Measurements from ENCODE around the gene TIMM10. TPM values are rescaled to one million over a fixed set of nuclear protein-coding genes. Genes with fewer than 3 reads are reported as not detected.

TIMM10 gene
- total RNA-seq, 5 donors from 2014 or later (not counting 1 experiment from before 2014, with no cell fraction given), result 20.7 to 33.2 (median 26.2) TPM

DNA sequence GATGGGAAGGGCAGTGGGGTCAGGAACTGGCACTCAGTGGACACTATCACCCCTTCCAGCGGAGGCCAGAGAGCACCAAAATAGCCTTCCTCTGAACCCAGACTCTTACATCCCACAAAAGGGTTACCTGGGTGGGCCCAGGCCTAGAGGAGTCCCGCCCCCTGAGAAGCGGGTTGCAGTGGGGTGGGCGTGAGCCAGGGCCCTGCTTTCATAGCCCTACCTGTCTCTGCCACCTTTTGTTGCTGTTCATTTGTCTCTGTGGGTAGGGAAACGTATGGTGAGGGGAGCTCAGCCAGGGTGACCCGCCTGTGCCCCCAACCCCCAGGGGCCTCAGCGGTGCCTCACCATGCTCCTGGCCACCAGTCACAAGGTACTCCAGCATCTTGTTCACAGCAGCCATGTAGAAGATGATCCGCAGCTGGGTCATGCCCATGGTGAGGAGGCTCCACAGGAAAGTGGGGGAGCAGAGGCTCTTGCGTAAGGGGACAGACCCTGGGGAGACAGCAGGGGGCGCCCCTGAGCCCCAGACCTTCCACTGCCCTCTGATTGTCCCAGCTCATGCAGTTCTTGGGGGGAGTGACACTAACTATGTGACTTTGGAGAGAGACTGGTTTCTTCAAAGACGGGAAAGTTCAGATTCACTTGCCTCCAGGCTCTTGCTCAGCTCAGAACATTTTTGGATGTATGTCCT, 39.0 kb downstream of the TIMM10 start:
- Mint-ChIP-seq H3K27ac (no peak overlapping the region), H3K27me3 (no peaks in the 10 kb centered on the region), H3K4me3 (no peak overlapping the region), H3K9me3 (no peaks in the 10 kb centered on the region), H3K36me3 (peaks cover 37% of the 10 kb centered on the region), H3K4me1 (peaks cover 0 to 3% (median 0%) of the 10 kb centered on the region in 3 donors)
- DNase-seq, result peak in 19 of 35 experiments; percentile 26 to 66 (median 38)
- H3K36me3 ChIP-seq (ENCODE audit: control insufficient read depth in 2 of 2, extremely low read depth in 1 of 2, insufficient read depth in 1 of 2, low read length in 1 of 2), result peaks cover 7 to 17% of the 10 kb centered on the region in 2 donors
- H3K4me3 ChIP-seq (ENCODE audit: control insufficient read depth in 1 of 2, extremely low read depth in 1 of 2, low read length in 1 of 2), result no peak overlapping the region
- ChIA-PET POLR2A (interaction anchor here in 1 of 2 donors (0.7 kb wide), 1 partner anchor 129 kb away, joined by 3 read pairs; no protein-coding TSS in a partner anchor), CTCF (interaction anchor here (1.0 to 6.3 kb wide), 7 partner anchors 10 to 153 kb away, joined by 3 to 126 read pairs (median 11); partner anchors contain the start of gene TIMM10 (in 2 of the 2))
- H3K9me3 ChIP-seq, result no peaks in the 10 kb centered on the region
- peaks cover 0 to 11% of the 10 kb centered on the region in 2 experiments for H3K27me3 ChIP-seq (replicated peaks in 1 of 2; ENCODE audit: control insufficient read depth in 2 of 2, extremely low read depth in 1 of 2, insufficient read depth in 2 of 2, low read length in 1 of 2)
- peak in 3 of 4 experiments; percentile 33 to 57 (median 51) for ATAC-seq (replicated peaks in 1 of 4)
- peaks cover 0 to 3% of the 10 kb centered on the region in 2 experiments for H3K4me1 ChIP-seq (ENCODE audit: control insufficient read depth in 1 of 2, extremely low read depth in 1 of 2, insufficient read depth in 2 of 2, low read length in 2 of 2)
- 87% methylated on average over 7 of the region's 11 CpGs for WGBS (ENCODE audit: insufficient coverage)
- no peak overlapping the region for H3K27ac ChIP-seq (ENCODE audit: low read length)

DNA sequence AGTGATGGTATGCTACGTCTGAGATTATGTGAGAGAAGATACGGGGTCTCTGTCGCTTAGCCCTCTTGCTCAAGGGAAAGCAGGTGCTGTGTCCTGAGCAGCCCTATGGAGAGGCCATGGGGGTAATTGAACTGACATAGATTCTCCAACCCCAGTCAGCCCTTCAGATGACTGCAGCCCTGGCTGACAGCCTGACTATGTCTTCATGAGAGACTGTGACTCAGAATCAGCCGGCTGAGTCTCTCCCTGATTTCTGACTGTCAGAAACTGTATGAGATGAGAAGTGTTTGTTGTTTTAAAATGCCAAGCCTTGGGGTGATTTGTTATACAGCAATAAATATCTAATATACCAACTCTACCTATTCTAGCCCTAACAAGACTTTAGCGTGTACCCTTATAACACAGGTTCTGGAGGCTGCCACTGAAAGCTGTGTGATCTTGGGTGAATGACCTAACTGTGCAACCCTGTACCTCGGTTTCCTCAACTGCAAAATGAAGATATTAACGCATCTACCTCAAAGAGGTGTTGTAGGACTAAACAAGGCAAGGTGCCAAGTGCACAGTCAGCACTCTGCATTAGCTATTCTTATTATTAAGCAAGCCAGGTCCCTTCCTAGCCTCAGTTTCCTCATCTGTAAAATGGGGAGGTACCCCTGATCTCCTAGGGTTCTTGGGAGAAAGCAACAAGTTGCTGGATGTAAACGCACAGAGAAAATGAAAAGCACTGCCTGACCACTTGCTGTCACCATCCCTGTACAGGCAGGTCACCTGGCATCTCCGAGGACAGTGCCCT, 39.9 kb downstream of the TIMM10 start:
- H3K9me3 Mint-ChIP-seq, result no peaks in the 10 kb centered on the region

DNA sequence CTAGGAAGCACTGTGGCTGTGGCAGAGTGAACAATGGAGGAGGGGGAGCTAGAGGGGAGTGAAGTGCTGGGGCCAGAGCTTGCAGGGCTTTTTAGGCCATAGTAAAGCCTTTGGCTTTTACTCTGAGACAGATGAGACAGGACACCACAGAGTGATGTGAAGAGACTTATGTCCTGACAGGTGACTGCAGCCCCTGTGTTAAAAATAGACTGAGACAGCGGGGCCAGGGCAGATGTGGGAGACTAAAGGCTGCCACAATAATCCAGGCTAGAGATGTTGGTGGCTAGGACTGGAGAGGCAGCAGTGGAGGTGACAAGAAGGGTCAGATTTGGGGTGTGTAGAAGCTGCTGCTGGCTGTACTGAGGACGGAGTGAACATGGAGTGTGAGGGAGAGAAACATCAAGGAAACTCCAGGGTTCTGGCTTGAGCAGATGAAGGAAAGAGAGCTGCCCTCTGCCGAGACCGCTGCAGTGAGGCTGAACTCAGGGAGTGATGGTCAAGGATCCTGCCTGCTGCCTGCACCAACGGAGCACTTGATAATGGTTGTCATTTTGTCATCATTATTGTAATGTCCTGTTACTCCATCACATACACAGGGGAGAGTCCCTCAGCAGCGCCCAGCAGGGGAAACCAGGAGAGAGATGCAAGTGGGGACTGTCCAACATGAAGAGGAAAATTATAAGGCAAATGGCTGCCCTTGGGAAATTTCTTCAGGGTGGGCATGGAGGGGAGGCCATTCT, 42.5 kb downstream of the TIMM10 start:
- Histone ChIP-seq H3K9me3 (no peaks in the 10 kb centered on the region), H3K36me3 (ENCODE audit: control insufficient read depth in 2 of 2, extremely low read depth in 1 of 2, insufficient read depth in 1 of 2, low read length in 1 of 2) (peaks cover 6 to 28% of the 10 kb centered on the region in 2 donors), H3K27me3 (replicated peaks in 1 of 2; ENCODE audit: control insufficient read depth in 2 of 2, extremely low read depth in 1 of 2, insufficient read depth in 2 of 2, low read length in 1 of 2) (peaks cover 0 to 37% of the 10 kb centered on the region in 2 experiments), H3K4me3 (ENCODE audit: control insufficient read depth in 1 of 2, extremely low read depth in 1 of 2, low read length in 1 of 2) (no peak overlapping the region), H3K27ac (ENCODE audit: low read length) (no peak overlapping the region), H3K4me1 (ENCODE audit: control insufficient read depth in 1 of 2, extremely low read depth in 1 of 2, insufficient read depth in 2 of 2, low read length in 2 of 2) (peaks cover 2 to 7% of the 10 kb centered on the region in 2 experiments)
- ChIA-PET POLR2A (no interaction called here), CTCF (interaction anchor here in 1 of 2 donors (0.6 kb wide), 1 partner anchor 31 kb away, joined by 3 read pairs; no protein-coding TSS in a partner anchor)
- Mint-ChIP-seq H3K4me3 (no peak overlapping the region), H3K27ac (no peak overlapping the region), H3K36me3 (peaks cover 54% of the 10 kb centered on the region), H3K4me1 (peaks cover 0 to 6% (median 5%) of the 10 kb centered on the region in 3 donors), H3K9me3 (no peaks in the 10 kb centered on the region), H3K27me3 (peaks cover 9 to 18% of the 10 kb centered on the region in 2 donors)
- ATAC-seq (replicated peaks in 1 of 4) (no peak), DNase-seq (no peak)
- WGBS (ENCODE audit: insufficient coverage), result 100% methylated on average over 2 of the region's 6 CpGs

More for the DNA sequence above, 39.9 kb downstream of the TIMM10 start:
- ChIA-PET CTCF (interaction anchor here (1.0 to 6.3 kb wide), 6 partner anchors 11 to 153 kb away, joined by 3 to 126 read pairs (median 18); partner anchors contain the start of gene TIMM10 (in 2 of the 2)), POLR2A (no interaction called here)
- H3K27me3 Mint-ChIP-seq, result peaks cover 3% of the 10 kb centered on the region in 2 donors
- 92% methylated on average over 4 of the region's 9 CpGs for WGBS (ENCODE audit: insufficient coverage)
- no peak overlapping the region for H3K4me3 ChIP-seq (ENCODE audit: control insufficient read depth in 1 of 2, extremely low read depth in 1 of 2, low read length in 1 of 2)
- peaks cover 0 to 3% of the 10 kb centered on the region in 2 experiments for H3K4me1 ChIP-seq (ENCODE audit: control insufficient read depth in 1 of 2, extremely low read depth in 1 of 2, insufficient read depth in 2 of 2, low read length in 2 of 2)
- no peak overlapping the region for H3K27ac ChIP-seq (ENCODE audit: low read length)
- ATAC-seq (replicated peaks in 1 of 4), result no peak
- no peak overlapping the region for H3K4me3 Mint-ChIP-seq
- peaks cover 0 to 15% of the 10 kb centered on the region in 2 experiments for H3K27me3 ChIP-seq (replicated peaks in 1 of 2; ENCODE audit: control insufficient read depth in 2 of 2, extremely low read depth in 1 of 2, insufficient read depth in 2 of 2, low read length in 1 of 2)
- no peak for DNase-seq
- peaks cover 6 to 19% of the 10 kb centered on the region in 2 donors for H3K36me3 ChIP-seq (ENCODE audit: control insufficient read depth in 2 of 2, extremely low read depth in 1 of 2, insufficient read depth in 1 of 2, low read length in 1 of 2)
- H3K4me1 Mint-ChIP-seq, result peaks cover 0 to 3% (median 0%) of the 10 kb centered on the region in 3 donors
- no peak overlapping the region for H3K27ac Mint-ChIP-seq
- peaks cover 41% of the 10 kb centered on the region for H3K36me3 Mint-ChIP-seq
- H3K9me3 ChIP-seq, result no peaks in the 10 kb centered on the region

DNA sequence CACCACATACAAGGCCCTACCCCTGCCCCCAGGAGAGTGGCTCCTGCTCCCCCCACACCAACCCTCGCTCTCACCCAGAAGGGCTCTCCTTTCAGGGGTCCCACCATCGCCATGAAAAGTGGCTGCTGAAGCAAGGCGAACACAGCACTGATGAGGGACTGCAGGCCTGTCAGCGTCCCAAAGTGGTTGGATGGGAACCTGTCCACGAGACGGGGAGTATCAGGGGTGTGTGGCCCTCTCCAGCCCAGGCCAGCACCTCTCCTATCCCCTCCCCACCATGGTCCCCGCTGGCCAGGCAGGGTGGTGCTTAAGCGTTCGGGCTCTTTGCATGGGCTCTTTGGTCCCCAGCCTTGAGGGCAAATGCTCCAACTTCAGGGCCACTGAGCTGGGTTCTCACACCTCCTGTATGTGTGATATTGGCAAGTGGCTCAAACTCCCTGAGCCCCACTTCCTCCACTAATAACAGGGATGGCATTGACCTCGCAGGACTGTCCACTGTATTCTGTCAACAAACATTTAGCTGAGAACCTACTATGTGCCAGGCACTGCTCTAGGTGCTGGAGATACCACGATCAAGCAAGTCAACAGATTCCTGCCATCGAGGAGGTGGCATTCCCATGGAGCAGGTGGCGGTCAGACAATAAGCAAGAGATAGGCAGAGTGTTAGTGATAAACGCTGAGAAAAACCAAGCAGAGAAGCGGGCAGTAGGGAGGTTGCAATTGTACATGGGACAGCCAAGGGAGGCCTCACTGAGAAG, 43.4 kb downstream of the TIMM10 start:
- peaks cover 54% of the 10 kb centered on the region for H3K36me3 Mint-ChIP-seq
- no peak for ATAC-seq (replicated peaks in 1 of 4)
- H3K27ac ChIP-seq (ENCODE audit: low read length), result no peak overlapping the region
- WGBS (ENCODE audit: insufficient coverage), result 96% methylated on average over 10 of the region's 15 CpGs
- POLR2A ChIA-PET, result no interaction called here
- DNase-seq, result no peak
- H3K36me3 ChIP-seq (ENCODE audit: control insufficient read depth in 2 of 2, extremely low read depth in 1 of 2, insufficient read depth in 1 of 2, low read length in 1 of 2), result peaks cover 6 to 28% of the 10 kb centered on the region in 2 donors
- H3K9me3 ChIP-seq, result no peaks in the 10 kb centered on the region
- peaks cover 9 to 18% of the 10 kb centered on the region in 2 donors for H3K27me3 Mint-ChIP-seq
- H3K4me1 ChIP-seq (ENCODE audit: control insufficient read depth in 1 of 2, extremely low read depth in 1 of 2, insufficient read depth in 2 of 2, low read length in 2 of 2), result peaks cover 2 to 16% of the 10 kb centered on the region in 2 experiments
- peaks cover 0 to 6% (median 6%) of the 10 kb centered on the region in 3 donors for H3K4me1 Mint-ChIP-seq
- H3K4me3 Mint-ChIP-seq, result no peak overlapping the region
- peaks cover 0 to 46% of the 10 kb centered on the region in 2 experiments for H3K27me3 ChIP-seq (replicated peaks in 1 of 2; ENCODE audit: control insufficient read depth in 2 of 2, extremely low read depth in 1 of 2, insufficient read depth in 2 of 2, low read length in 1 of 2)
- CTCF ChIA-PET, result interaction anchor here in 1 of 2 donors (0.7 kb wide), 1 partner anchor 140 kb away, joined by 3 read pairs; no protein-coding TSS in a partner anchor
- H3K9me3 Mint-ChIP-seq, result no peaks in the 10 kb centered on the region
- no peak overlapping the region for H3K4me3 ChIP-seq (ENCODE audit: control insufficient read depth in 1 of 2, extremely low read depth in 1 of 2, low read length in 1 of 2)
- no peak overlapping the region for H3K27ac Mint-ChIP-seq

GRCh38 chr11:57485217-57485990, 45.1 kb downstream of the TIMM10 start:
- WGBS (ENCODE audit: insufficient coverage), result 84% methylated on average over 4 of the region's 10 CpGs
- DNase-seq, result no peak
- H3K27me3 ChIP-seq (replicated peaks in 1 of 2; ENCODE audit: control insufficient read depth in 2 of 2, extremely low read depth in 1 of 2, insufficient read depth in 2 of 2, low read length in 1 of 2), result peaks cover 0 to 43% of the 10 kb centered on the region in 2 experiments
- ATAC-seq (replicated peaks in 1 of 4), result no peak
- H3K4me1 Mint-ChIP-seq, result peaks cover 1 to 11% (median 8%) of the 10 kb centered on the region in 3 donors
- H3K36me3 Mint-ChIP-seq, result peaks cover 46% of the 10 kb centered on the region
- peaks cover 12 to 23% of the 10 kb centered on the region in 2 donors for H3K27me3 Mint-ChIP-seq
- H3K27ac Mint-ChIP-seq, result peak overlapping the region in 1 of 2 donors; percentile 1
- H3K4me1 ChIP-seq (ENCODE audit: control insufficient read depth in 1 of 2, extremely low read depth in 1 of 2, insufficient read depth in 2 of 2, low read length in 2 of 2), result peaks cover 2 to 20% of the 10 kb centered on the region in 2 experiments
- H3K9me3 Mint-ChIP-seq, result no peaks in the 10 kb centered on the region
- H3K36me3 ChIP-seq (ENCODE audit: control insufficient read depth in 2 of 2, extremely low read depth in 1 of 2, insufficient read depth in 1 of 2, low read length in 1 of 2), result peaks cover 6 to 22% of the 10 kb centered on the region in 2 donors
- ChIA-PET CTCF (interaction anchor here (0.7 to 2.6 kb wide), 5 partner anchors 8 to 1039 kb away, joined by 3 to 27 read pairs (median 14); no protein-coding TSS in a partner anchor), POLR2A (no interaction called here)
- H3K4me3 Mint-ChIP-seq, result no peak overlapping the region
- no peak overlapping the region for H3K27ac ChIP-seq (ENCODE audit: low read length)
- no peak overlapping the region for H3K4me3 ChIP-seq (ENCODE audit: control insufficient read depth in 1 of 2, extremely low read depth in 1 of 2, low read length in 1 of 2)
- no peaks in the 10 kb centered on the region for H3K9me3 ChIP-seq
